HCT116 (cell line): ENCODE measurements around the gene CDH4.

Experiments used
- EZH2phosphoT487 ChIP-seq: fragments of 200-600 bp; IDR thresholded peaks from 2 replicates; pipeline ENCODE4 v1.6.1; 2018; ENCODE audit warnings: antibody characterized with exemption, borderline replicate concordance
- SP1 ChIP-seq: IDR thresholded peaks from 2 replicates; pipeline ENCODE4 v1.6.1; 2012; ENCODE audit warnings: low read depth
- TF ChIP-seq, protein P1 (sequence below): IDR thresholded peaks from 2 replicates; pipeline ENCODE4 v1.6.1; 2012; ENCODE audit warnings: low read depth

DNA sequence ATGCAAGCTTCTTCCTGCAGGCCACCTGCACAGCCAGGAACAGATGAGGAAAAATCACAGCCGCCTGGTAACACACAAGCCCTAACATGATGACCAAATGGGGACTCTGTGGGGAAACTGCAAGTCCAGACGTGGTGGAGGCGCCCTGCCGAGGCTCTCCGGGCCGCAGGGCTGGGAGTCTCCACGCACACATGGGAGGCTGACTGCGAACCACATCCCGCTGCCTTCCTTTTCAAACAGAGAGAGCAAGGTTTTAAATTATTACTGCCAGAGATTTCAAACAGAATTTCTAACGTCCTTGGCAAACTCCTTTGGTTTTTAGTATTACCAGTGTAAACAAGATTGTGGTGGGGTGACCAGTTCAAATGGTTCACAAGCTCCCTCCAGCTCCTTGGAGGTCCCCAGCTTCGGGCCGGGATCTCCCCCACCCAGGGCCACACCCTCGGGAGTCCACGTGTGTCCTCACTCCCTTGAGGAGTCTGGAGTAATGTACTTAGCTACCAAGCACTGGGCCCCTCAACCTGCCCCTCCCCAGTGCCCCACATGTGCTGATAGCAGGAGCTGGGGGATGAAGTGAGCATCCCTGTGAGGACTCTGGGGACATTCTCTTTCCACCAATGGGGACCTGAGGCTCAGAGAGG lies 560.9 kb downstream of the CDH4 start:
- TF ChIP-seq SP1: no peak
- TF ChIP-seq, protein P1, sequence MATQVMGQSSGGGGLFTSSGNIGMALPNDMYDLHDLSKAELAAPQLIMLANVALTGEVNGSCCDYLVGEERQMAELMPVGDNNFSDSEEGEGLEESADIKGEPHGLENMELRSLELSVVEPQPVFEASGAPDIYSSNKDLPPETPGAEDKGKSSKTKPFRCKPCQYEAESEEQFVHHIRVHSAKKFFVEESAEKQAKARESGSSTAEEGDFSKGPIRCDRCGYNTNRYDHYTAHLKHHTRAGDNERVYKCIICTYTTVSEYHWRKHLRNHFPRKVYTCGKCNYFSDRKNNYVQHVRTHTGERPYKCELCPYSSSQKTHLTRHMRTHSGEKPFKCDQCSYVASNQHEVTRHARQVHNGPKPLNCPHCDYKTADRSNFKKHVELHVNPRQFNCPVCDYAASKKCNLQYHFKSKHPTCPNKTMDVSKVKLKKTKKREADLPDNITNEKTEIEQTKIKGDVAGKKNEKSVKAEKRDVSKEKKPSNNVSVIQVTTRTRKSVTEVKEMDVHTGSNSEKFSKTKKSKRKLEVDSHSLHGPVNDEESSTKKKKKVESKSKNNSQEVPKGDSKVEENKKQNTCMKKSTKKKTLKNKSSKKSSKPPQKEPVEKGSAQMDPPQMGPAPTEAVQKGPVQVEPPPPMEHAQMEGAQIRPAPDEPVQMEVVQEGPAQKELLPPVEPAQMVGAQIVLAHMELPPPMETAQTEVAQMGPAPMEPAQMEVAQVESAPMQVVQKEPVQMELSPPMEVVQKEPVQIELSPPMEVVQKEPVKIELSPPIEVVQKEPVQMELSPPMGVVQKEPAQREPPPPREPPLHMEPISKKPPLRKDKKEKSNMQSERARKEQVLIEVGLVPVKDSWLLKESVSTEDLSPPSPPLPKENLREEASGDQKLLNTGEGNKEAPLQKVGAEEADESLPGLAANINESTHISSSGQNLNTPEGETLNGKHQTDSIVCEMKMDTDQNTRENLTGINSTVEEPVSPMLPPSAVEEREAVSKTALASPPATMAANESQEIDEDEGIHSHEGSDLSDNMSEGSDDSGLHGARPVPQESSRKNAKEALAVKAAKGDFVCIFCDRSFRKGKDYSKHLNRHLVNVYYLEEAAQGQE: no peak
- TF ChIP-seq EZH2phosphoT487: no peak
